Gastroesophageal sphincter (tissue), 3 donors: ENCODE data around the gene SMARCB1.

Experiments used
- CTCF ChIP-seq, 4 experiments: fragments of 200-600 bp in 2 of 4; fragments of 450-650 bp in 2 of 4; sonication (generic) in 1 of 4; IDR thresholded peaks; one replicate each; pipeline ENCODE4 v1.5.1; 2017 to 2019; ENCODE audit warnings: antibody characterized with exemption in 4 of 4, mild to moderate bottlenecking in 2 of 4, moderate library complexity in 2 of 4
- EP300 ChIP-seq: sonication (generic); formaldehyde crosslinking; IDR thresholded peaks from one replicate; pipeline ENCODE4 v1.6.1; 2017; ENCODE audit warnings: antibody characterized with exemption, mild to moderate bottlenecking
- POLR2A ChIP-seq, 2 donors: fragments of 450-650 bp; IDR thresholded peaks; one replicate each; pipeline ENCODE4 v1.6.1; 2017; ENCODE audit warnings: antibody characterized with exemption in 2 of 2, mild to moderate bottlenecking in 2 of 2, moderate library complexity in 1 of 2
- POLR2AphosphoS5 ChIP-seq: sonication (generic); formaldehyde crosslinking; IDR thresholded peaks from one replicate; pipeline ENCODE4 v1.6.1; 2017; ENCODE audit warnings: antibody characterized with exemption

DNA sequence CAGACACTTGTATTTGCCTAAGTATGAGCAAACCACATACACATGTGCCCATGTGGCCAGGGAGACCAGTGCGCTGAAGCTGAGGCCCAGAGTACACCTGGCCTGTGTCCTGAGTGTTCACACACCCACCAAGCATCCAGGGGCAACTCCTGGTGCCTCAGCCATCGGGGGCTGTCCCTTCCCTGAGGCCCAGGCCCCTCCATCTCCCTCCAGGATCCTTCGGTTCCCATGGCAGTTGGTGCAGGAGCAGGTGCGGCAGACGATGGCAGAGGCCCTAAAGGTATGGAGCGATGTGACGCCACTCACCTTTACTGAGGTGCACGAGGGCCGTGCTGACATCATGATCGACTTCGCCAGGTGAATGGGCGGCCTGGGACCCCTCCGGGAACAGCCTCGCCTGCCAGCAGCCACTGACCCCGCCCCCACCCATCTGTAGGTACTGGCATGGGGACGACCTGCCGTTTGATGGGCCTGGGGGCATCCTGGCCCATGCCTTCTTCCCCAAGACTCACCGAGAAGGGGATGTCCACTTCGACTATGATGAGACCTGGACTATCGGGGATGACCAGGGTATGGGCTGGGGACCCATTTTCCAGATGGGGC is 6.5 kb upstream of the SMARCB1 start:
- TF ChIP-seq CTCF (IDR thresholded peaks at IDR 0.05) (no peak), POLR2A (IDR thresholded peaks at IDR 0.05) (no peak), EP300 (no peak), POLR2AphosphoS5 (no peak)
